NCI-H2107 treated with DMSO at 0.1 percent for 48 hours (cell line): ENCODE data around the gene NEUROG1.

Source experiments
- DNase-seq: peaks from one replicate; lab custom pipeline; 2025; ENCODE audit not compliant: unreplicated experiment; lab: John Stamatoyannopoulos, UW

Gene NEUROG1

GRCh38 chr5:135535820-135536801 is at the start of gene NEUROG1:
Gene NEUROG1 (minus strand): TSS chr5:135535964. CDS start chr5:135535690, 274 bp downstream.
- DNase-seq, result no peak

DNA sequence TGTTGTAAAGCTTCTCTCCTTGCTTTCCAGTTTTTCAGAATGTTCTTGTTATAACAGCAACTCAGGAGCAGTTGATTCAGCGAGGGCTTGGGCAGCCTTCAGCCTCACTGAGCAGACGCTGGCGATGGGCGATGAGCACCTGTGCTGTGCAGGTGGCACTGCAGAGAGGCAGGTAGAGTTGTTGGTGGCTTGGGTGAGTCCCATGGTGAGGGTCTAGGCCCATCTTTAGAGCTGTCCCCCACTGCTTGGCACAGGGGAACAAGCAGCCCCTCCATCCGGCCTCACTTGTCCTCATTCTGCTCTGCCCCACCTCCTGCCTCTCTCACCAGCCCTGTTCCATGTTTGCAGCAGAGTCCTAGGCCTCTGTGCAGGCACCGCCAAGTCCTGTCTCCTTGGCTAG is 49.2 kb upstream of the NEUROG1 start:
- DNase-seq, result no peak

GRCh38 chr5:135584276-135584675 is 48.5 kb upstream of the NEUROG1 start:
- no peak for DNase-seq

- no peak for DNase-seq
Observed at GRCh38 chr5:135582099-135582781, 46.5 kb upstream of the NEUROG1 start.

GRCh38 chr5:135578685-135579341 is 43.0 kb upstream of the NEUROG1 start, which contains the start of gene CXCL14:
Gene CXCL14 (minus strand): TSS chr5:135578991. CDS start chr5:135578778, 213 bp downstream.
- no peak for DNase-seq

DNA sequence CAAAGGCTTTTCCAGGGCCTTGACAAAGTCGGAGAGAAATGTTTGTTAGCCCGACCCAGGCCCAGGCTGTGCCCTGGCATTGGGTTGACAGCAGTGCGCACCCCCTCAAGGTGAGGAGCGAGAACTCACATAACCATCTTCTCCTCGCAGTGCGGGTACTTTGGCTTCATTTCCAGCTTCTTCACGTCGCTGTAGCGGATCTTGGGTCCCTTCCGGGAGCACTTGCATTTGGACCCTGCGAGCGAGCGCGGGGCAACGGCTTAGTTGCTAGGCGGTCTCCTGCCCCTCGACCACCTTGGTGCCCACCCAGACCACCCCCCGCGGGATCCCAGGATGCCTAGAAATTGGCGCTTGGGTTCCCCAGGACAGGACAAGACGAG is 42.5 kb upstream of the NEUROG1 start:
- no peak for DNase-seq

- DNase-seq, result no peak
Observed at GRCh38 chr5:135577421-135577820, 41.7 kb upstream of the NEUROG1 start.

GRCh38 chr5:135576075-135576599 is 40.4 kb upstream of the NEUROG1 start:
- DNase-seq, result no peak

GRCh38 chr5:135574493-135574892 is 38.7 kb upstream of the NEUROG1 start:
- no peak for DNase-seq

DNA sequence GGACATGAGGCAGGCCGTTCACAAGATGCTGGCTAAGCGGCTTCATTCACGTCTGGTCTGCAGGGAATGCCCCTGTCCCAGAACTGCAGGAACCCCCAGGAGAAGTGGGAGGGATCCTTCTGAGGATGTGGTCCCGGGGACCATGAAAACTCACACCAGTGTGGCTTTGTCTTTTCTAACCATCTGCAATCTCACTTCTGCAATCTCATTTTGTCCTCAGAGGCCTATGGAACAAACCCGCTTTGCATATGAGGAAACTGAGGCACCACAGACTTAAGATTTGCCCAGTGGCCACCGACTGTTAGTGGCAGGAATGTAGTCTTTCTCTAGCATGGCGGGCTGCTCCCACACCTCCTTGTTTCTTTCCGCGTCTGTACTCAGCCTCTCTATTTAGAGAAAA is 36.1 kb upstream of the NEUROG1 start:
- no peak for DNase-seq

DNA sequence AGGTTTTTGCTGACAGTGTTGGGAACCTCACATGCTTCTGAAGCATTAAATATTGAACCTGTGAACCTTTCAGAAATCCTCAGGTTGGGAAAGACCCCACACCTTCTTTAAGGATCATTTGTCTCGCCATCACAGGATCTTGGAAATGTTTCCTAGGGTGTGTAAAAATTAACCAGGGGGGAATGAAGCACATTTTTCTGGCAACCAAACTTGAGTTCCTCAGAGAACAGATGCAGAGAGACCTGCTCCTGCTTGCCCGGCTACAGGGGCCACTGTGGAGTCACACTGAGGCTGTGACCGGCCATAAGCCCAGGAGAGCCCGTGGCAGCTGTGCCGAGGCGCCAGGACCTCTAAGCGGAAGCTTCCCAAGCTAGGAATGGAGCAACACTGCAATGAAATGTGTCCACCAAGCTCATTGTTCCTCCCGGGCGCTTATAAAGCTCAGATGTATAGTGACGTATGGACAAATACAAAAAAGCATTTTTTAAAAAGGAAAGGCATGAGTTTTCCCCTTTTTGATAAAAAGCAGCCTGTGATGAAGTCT is 35.4 kb upstream of the NEUROG1 start:
- DNase-seq, result no peak

DNA sequence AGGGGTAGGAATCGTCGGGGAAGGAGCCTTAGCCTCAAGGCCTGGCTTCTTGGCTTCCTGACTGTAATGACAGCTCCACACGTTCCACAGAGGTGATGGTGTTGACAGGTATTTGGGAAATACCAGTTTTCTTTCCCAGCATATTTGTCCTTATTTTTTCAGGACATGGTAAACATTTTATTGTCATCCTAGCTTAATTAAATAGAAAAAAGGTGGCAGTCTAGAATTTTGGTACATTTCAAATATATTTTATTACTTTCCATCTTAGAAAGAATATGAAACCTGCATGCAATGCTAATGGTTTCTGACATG is 34.6 kb upstream of the NEUROG1 start:
- DNase-seq, result no peak

GRCh38 chr5:135569755-135570452 is 34.1 kb upstream of the NEUROG1 start:
- peak; percentile 7 for DNase-seq

GRCh38 chr5:135568923-135569360 is 33.2 kb upstream of the NEUROG1 start:
- no peak for DNase-seq

DNA sequence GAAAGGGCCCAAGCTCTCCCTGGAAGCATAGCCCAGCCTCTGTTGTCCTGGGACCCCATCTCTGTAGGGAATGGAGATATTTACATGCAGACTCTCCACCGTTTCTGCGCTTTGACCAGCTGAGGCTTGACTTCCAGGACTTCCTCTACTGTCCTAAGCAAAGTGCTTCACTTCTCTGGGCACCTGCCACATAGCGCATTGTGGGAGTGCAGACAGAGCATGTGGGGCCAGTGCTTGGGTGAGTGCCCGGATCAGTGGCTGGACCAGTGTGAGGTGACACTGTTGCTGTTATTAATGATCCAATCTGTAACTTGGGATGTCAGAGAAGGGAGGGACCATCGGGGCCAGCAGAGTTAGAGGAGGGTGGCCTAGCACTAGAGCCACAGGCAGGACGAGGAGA is 32.5 kb upstream of the NEUROG1 start:
- DNase-seq, result no peak

DNA sequence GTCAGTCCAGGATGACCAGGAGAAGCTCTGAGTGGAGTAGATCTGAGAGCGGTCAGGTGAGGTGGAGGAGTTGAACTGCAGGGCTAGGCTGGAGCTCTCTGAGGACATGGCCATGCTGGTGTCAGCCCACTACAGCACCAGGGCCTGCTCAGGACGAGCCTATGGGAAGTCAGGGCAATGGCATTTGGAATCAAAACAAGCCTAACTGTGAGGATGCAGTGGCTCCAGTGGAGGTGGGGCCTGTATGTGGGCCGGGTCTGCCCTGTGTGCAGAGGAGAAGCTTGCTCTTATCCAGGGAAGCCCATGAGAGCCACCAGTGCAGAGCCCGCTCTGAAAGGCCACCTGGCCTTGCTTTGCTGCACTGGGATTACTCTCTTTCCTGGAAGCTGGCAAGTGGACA is 31.9 kb upstream of the NEUROG1 start:
- DNase-seq, result no peak

GRCh38 chr5:135566422-135567400 is 30.9 kb upstream of the NEUROG1 start:
- no peak for DNase-seq

DNA sequence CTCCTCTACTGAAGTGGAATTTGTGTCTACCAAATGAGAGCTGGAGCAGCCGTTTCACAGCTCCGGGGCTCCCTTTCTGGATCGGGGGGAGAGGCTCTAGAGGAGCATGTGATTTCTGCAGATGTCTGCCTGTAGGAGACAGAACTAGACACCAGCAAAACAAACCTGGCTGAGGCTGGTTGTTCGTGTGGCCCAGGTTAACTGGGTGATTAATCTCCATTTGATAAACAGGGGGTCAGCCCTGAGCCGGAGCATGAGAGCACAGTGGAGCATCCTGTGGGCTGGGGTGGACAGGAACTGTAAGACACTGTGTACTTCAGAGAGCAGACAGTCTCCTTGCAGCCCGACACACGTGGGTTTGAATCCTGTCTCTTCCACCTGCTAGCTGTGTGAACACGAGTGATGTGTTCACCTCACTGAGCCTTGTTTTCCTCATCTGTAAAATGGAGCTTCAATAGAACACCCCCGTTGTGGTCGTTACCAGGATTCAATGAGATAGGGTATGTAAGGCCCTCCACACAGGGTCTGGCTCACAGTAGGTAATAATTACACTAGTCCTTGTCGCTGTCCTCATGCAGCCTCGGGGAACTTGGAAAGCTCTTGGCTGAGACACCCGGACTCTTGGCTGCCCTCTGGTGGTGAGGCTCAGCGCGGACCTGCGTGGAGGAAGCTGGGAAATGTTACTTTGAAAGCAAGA is 30.1 kb upstream of the NEUROG1 start:
- no peak for DNase-seq

DNA sequence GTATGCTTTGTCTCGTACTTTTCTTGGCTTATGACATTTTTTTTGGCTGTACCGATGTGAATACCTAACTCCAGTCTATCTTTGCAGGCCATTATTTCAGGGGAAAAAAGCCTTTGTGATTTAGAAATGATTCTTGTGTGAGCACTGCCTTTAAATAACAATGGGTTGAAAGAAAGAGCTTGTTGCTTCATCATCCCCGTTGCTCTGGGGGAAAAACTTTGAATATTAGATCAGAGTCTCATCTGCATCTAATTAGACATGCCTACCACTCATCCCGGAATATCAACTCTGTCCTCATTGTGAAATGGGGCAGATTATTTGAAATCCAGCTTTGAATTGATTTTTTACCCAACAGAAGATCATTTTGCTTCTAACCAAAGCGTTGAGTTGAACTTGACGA is 29.5 kb upstream of the NEUROG1 start:
- DNase-seq, result no peak
